Mesothelial cell of epicardium (in vitro differentiated cells): ENCODE results near the gene H1-8. TPM values are rescaled to one million over a fixed set of nuclear protein-coding genes. Genes with fewer than 3 reads are reported as not detected.

Source experiments
- DNase-seq, 2 experiments: peaks; one replicate each; pipeline ENCODE4 v3.0.0; 2021; ENCODE audit warnings: low spot score in 2 of 2; ENCODE audit not compliant: unreplicated experiment in 2 of 2
- H3K27ac Mint-ChIP-seq: 2 replicates; pipeline ENCODE4 v1.8.0; 2021; ENCODE audit warnings: mixed read lengths
- H3K27me3 Mint-ChIP-seq: 2 replicates; pipeline ENCODE4 v1.8.0; 2021; ENCODE audit warnings: low read depth, mixed read lengths
- H3K36me3 Mint-ChIP-seq: 2 replicates; pipeline ENCODE4 v1.8.0; 2021; ENCODE audit warnings: mixed read lengths
- H3K4me1 Mint-ChIP-seq: 2 replicates; pipeline ENCODE4 v1.8.0; 2021; ENCODE audit warnings: mixed read lengths
- H3K4me3 Mint-ChIP-seq: 2 replicates; pipeline ENCODE4 v1.8.0; 2021; ENCODE audit warnings: mild to moderate bottlenecking, moderate library complexity, mixed read lengths
- H3K9me3 Mint-ChIP-seq: 2 replicates; pipeline ENCODE4 v1.8.0; 2021; ENCODE audit warnings: mixed read lengths
- CTCF ChIP-seq: fragments of 200-600 bp; sonication (generic); IDR thresholded peaks from one replicate; pipeline ENCODE4 v1.5.0; 2021; ENCODE audit warnings: antibody characterized with exemption; ENCODE audit not compliant: unreplicated experiment
- total RNA-seq: library from RNA; stranded (reverse); gene quantifications from 3 replicates; pipeline ENCODE4 v1.2.1, GENCODE V29; 2021

H1-8 gene
- total RNA-seq, 1 donor from 2014 or later = not detected

GRCh38 chr3:129522953-129523352 lies 20.0 kb upstream of the H1-8 start:
- H3K36me3 Mint-ChIP-seq = peaks cover 2% of the 10 kb centered on the region
- no peak overlapping the region for H3K4me3 Mint-ChIP-seq
- no peak overlapping the region for H3K27ac Mint-ChIP-seq

GRCh38 chr3:129524081-129524480 lies 18.9 kb upstream of the H1-8 start:
- no peak for DNase-seq
- no peak for TF ChIP-seq CTCF
- no peak overlapping the region for H3K4me3 Mint-ChIP-seq
- H3K9me3 Mint-ChIP-seq = no peaks in the 10 kb centered on the region
- H3K4me1 Mint-ChIP-seq = peaks cover 2% of the 10 kb centered on the region
- no peak overlapping the region for H3K27ac Mint-ChIP-seq
- no peaks in the 10 kb centered on the region for H3K36me3 Mint-ChIP-seq
- H3K27me3 Mint-ChIP-seq = no peaks in the 10 kb centered on the region

More at GRCh38 chr3:129522953-129523352, 20.0 kb upstream of the H1-8 start:
- H3K4me1 Mint-ChIP-seq = peaks cover 2% of the 10 kb centered on the region
- TF ChIP-seq CTCF = no peak
- H3K9me3 Mint-ChIP-seq = no peaks in the 10 kb centered on the region
- no peak for DNase-seq
- no peaks in the 10 kb centered on the region for H3K27me3 Mint-ChIP-seq

GRCh38 chr3:129525341-129525968 lies 17.5 kb upstream of the H1-8 start:
- no peak for DNase-seq
- TF ChIP-seq CTCF = no peak
- H3K27ac Mint-ChIP-seq = no peak overlapping the region
- no peak overlapping the region for H3K4me3 Mint-ChIP-seq
- H3K27me3 Mint-ChIP-seq = no peaks in the 10 kb centered on the region
- H3K4me1 Mint-ChIP-seq = peaks cover 11% of the 10 kb centered on the region
- no peaks in the 10 kb centered on the region for H3K9me3 Mint-ChIP-seq
- H3K36me3 Mint-ChIP-seq = no peaks in the 10 kb centered on the region

- no peak for DNase-seq
- H3K27ac Mint-ChIP-seq = no peak overlapping the region
- no peaks in the 10 kb centered on the region for H3K36me3 Mint-ChIP-seq
- no peak for TF ChIP-seq CTCF
- H3K4me3 Mint-ChIP-seq = no peak overlapping the region
- peaks cover 13% of the 10 kb centered on the region for H3K4me1 Mint-ChIP-seq
- H3K9me3 Mint-ChIP-seq = no peaks in the 10 kb centered on the region
- no peaks in the 10 kb centered on the region for H3K27me3 Mint-ChIP-seq
Observed at GRCh38 chr3:129526121-129526900, 16.7 kb upstream of the H1-8 start.

- DNase-seq = no peak
- TF ChIP-seq CTCF = no peak
- no peak overlapping the region for H3K27ac Mint-ChIP-seq
- no peaks in the 10 kb centered on the region for H3K36me3 Mint-ChIP-seq
- peaks cover 15% of the 10 kb centered on the region for H3K4me1 Mint-ChIP-seq
- H3K4me3 Mint-ChIP-seq = no peak overlapping the region
- no peaks in the 10 kb centered on the region for H3K9me3 Mint-ChIP-seq
- no peaks in the 10 kb centered on the region for H3K27me3 Mint-ChIP-seq
Observed at GRCh38 chr3:129527262-129527661, 15.7 kb upstream of the H1-8 start.
